DND-41 (cell line): ENCODE results near the gene SORCS1.

ENCODE experiments used
- ATAC-seq: fragments of 200-7000 bp; cut with Tn5 transposase; 3 replicates; pipeline ENCODE4 v1.9.1; 2021; ENCODE audit warnings: low read depth; ENCODE audit not compliant: insufficient read depth
- DNase-seq: peaks from one replicate; pipeline ENCODE4 v3.0.0-alpha.2; 2020
- H2AFZ ChIP-seq: 2 replicates; pipeline ENCODE4 v1.6.0; 2012; ENCODE audit warnings: low read depth, low read length
- H3K27ac ChIP-seq: 2 replicates; pipeline ENCODE4 v1.5.1; 2012; ENCODE audit warnings: low read length, inconsistent platforms
- H3K27me3 ChIP-seq: fragments of 200-600 bp; sonication (generic); 2 replicates; pipeline ENCODE4 v1.6.0; 2012; ENCODE audit warnings: low read length, mild to moderate bottlenecking, inconsistent platforms; ENCODE audit not compliant: insufficient read depth, poor library complexity
- H3K36me3 ChIP-seq: 2 replicates; pipeline ENCODE4 v1.5.1; 2012; ENCODE audit warnings: low read length, inconsistent platforms; ENCODE audit not compliant: insufficient read depth
- H3K4me1 ChIP-seq: 2 replicates; pipeline ENCODE4 v1.5.1; 2012; ENCODE audit warnings: mild to moderate bottlenecking, low read length; ENCODE audit not compliant: insufficient read depth
- H3K4me2 ChIP-seq: 2 replicates; pipeline ENCODE4 v1.6.0; 2012; ENCODE audit warnings: mild to moderate bottlenecking, moderate library complexity, low read length, inconsistent platforms; ENCODE audit not compliant: insufficient read depth
- H3K4me3 ChIP-seq, 2 experiments: fragments of 200-600 bp in 1 of 2; shearing (Covaris generic) in 1 of 2; 2 replicates each; pipeline ENCODE4 v1.5.1; 2012 to 2016; ENCODE audit warnings: inconsistent platforms in 2 of 2, low read length in 2 of 2, mild to moderate bottlenecking in 2 of 2, low read depth in 1 of 2, moderate library complexity in 1 of 2
- H3K79me2 ChIP-seq: 2 replicates; pipeline ENCODE4 v1.6.0; 2012; ENCODE audit warnings: low read length, inconsistent platforms; ENCODE audit not compliant: insufficient read depth
- H3K9ac ChIP-seq: 2 replicates; pipeline ENCODE4 v1.6.0; 2012; ENCODE audit warnings: low read depth, mild to moderate bottlenecking, inconsistent platforms, low read length, moderate library complexity
- H3K9me3 ChIP-seq: 2 replicates; pipeline ENCODE4 v1.5.1; 2012; ENCODE audit warnings: low read length, moderate library complexity, mild to moderate bottlenecking, inconsistent platforms; ENCODE audit not compliant: insufficient read depth, severe bottlenecking
- H4K20me1 ChIP-seq: 2 replicates; pipeline ENCODE4 v1.6.0; 2012; ENCODE audit warnings: low read length; ENCODE audit not compliant: insufficient read depth
- EZH2 ChIP-seq: IDR thresholded peaks from 3 replicates; pipeline ENCODE4 v1.6.1; 2012; ENCODE audit warnings: borderline replicate concordance, low read depth, mild to moderate bottlenecking, moderate library complexity, low read length, inconsistent platforms; ENCODE audit not compliant: severe bottlenecking
- TF ChIP-seq, protein P1 (sequence below): IDR thresholded peaks from 2 replicates; pipeline ENCODE4 v1.5.1; 2012; ENCODE audit warnings: borderline replicate concordance, low read length, moderate library complexity, mild to moderate bottlenecking; ENCODE audit not compliant: poor library complexity, severe bottlenecking; ENCODE audit errors: extremely low read depth

SORCS1 gene

GRCh38 chr10:107104026-107104652 lies 60.4 kb downstream of the SORCS1 start:
- ATAC-seq (no peak), DNase-seq (no peak)
- TF ChIP-seq, protein P1, sequence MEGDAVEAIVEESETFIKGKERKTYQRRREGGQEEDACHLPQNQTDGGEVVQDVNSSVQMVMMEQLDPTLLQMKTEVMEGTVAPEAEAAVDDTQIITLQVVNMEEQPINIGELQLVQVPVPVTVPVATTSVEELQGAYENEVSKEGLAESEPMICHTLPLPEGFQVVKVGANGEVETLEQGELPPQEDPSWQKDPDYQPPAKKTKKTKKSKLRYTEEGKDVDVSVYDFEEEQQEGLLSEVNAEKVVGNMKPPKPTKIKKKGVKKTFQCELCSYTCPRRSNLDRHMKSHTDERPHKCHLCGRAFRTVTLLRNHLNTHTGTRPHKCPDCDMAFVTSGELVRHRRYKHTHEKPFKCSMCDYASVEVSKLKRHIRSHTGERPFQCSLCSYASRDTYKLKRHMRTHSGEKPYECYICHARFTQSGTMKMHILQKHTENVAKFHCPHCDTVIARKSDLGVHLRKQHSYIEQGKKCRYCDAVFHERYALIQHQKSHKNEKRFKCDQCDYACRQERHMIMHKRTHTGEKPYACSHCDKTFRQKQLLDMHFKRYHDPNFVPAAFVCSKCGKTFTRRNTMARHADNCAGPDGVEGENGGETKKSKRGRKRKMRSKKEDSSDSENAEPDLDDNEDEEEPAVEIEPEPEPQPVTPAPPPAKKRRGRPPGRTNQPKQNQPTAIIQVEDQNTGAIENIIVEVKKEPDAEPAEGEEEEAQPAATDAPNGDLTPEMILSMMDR: no peak
- TF ChIP-seq EZH2: no peak
- Histone ChIP-seq H3K79me2 (no peaks in the 10 kb centered on the region), H3K4me1 (no peaks in the 10 kb centered on the region), H2AFZ (no peak overlapping the region), H4K20me1 (no peaks in the 10 kb centered on the region), H3K4me3 (no peak overlapping the region), H3K9ac (no peak overlapping the region), H3K27me3 (no peaks in the 10 kb centered on the region), H3K9me3 (peaks cover 4% of the 10 kb centered on the region), H3K4me2 (no peak overlapping the region), H3K27ac (no peak overlapping the region), H3K36me3 (no peaks in the 10 kb centered on the region)

- Histone ChIP-seq H3K27me3 (no peaks in the 10 kb centered on the region), H4K20me1 (no peaks in the 10 kb centered on the region), H3K79me2 (no peaks in the 10 kb centered on the region), H3K27ac (no peak overlapping the region), H3K9ac (no peak overlapping the region), H3K4me3 (no peak overlapping the region), H3K4me2 (no peak overlapping the region), H3K36me3 (no peaks in the 10 kb centered on the region), H3K9me3 (peaks cover 4% of the 10 kb centered on the region), H3K4me1 (no peaks in the 10 kb centered on the region), H2AFZ (no peak overlapping the region)
- ATAC-seq: no peak
- DNase-seq: no peak
- TF ChIP-seq EZH2: no peak
Measured at GRCh38 chr10:107103174-107104025, 61.1 kb downstream of the SORCS1 start.

DNA sequence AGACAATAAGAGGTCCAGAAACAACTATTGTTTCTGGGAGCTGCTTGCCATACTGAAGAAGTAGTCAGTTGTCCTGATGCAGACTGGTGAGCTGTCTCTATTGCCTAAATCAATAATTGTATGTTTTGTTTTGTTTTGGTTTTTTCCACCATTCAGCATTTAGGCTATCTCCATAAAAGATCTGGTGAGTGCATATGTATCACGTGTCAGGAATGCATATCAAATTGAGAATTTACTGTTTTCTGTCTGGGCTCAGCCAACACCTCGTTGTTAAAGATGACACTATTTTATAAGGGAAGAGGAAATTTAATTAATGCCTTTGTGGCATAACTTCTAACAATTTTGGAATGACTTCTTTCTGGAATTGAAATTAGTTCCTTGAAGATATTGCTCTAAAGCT lies 66.2 kb downstream of the SORCS1 start:
- Histone ChIP-seq H3K9me3 (no peaks in the 10 kb centered on the region), H3K79me2 (no peaks in the 10 kb centered on the region), H3K27ac (no peak overlapping the region), H4K20me1 (no peaks in the 10 kb centered on the region), H3K4me1 (no peaks in the 10 kb centered on the region), H3K9ac (no peak overlapping the region), H3K4me3 (no peak overlapping the region), H3K27me3 (no peaks in the 10 kb centered on the region), H2AFZ (no peak overlapping the region), H3K4me2 (no peak overlapping the region), H3K36me3 (no peaks in the 10 kb centered on the region)
- TF ChIP-seq, protein P1: no peak
- no peak for TF ChIP-seq EZH2
- no peak for ATAC-seq
- DNase-seq: no peak

GRCh38 chr10:107094824-107095522 lies 69.5 kb downstream of the SORCS1 start:
- ATAC-seq: no peak
- H3K4me2 ChIP-seq: no peak overlapping the region

More at GRCh38 chr10:107094824-107095522, 69.5 kb downstream of the SORCS1 start:
- Histone ChIP-seq H3K4me1 (no peaks in the 10 kb centered on the region), H3K4me3 (no peak overlapping the region), H3K9ac (no peak overlapping the region), H3K36me3 (no peaks in the 10 kb centered on the region), H2AFZ (no peak overlapping the region), H3K9me3 (peaks cover 5% of the 10 kb centered on the region), H4K20me1 (no peaks in the 10 kb centered on the region), H3K27ac (no peak overlapping the region), H3K27me3 (no peaks in the 10 kb centered on the region), H3K79me2 (no peaks in the 10 kb centered on the region)
- no peak for DNase-seq
- TF ChIP-seq, protein P1: no peak
- no peak for TF ChIP-seq EZH2
